Mammary epithelial cell (primary cell): ENCODE measurements around the gene EIF3L.

Experiments used
- EZH2 ChIP-seq: IDR thresholded peaks from 2 replicates; pipeline ENCODE4 v1.6.1; 2012; ENCODE audit warnings: low read length, inconsistent platforms, borderline replicate concordance
- TF ChIP-seq, protein P1 (sequence below), 2 donors: IDR thresholded peaks in 1 of 2; conservative IDR thresholded peaks in 1 of 2; 2 replicates each; pipeline ENCODE4 v1.5.1; 2011 to 2012; ENCODE audit warnings: inconsistent platforms in 2 of 2, low read length in 2 of 2, mild to moderate bottlenecking in 2 of 2, control low read depth in 1 of 2, low read depth in 1 of 2; ENCODE audit not compliant: insufficient read depth in 1 of 2; ENCODE audit errors: extremely low read depth in 1 of 2

DNA sequence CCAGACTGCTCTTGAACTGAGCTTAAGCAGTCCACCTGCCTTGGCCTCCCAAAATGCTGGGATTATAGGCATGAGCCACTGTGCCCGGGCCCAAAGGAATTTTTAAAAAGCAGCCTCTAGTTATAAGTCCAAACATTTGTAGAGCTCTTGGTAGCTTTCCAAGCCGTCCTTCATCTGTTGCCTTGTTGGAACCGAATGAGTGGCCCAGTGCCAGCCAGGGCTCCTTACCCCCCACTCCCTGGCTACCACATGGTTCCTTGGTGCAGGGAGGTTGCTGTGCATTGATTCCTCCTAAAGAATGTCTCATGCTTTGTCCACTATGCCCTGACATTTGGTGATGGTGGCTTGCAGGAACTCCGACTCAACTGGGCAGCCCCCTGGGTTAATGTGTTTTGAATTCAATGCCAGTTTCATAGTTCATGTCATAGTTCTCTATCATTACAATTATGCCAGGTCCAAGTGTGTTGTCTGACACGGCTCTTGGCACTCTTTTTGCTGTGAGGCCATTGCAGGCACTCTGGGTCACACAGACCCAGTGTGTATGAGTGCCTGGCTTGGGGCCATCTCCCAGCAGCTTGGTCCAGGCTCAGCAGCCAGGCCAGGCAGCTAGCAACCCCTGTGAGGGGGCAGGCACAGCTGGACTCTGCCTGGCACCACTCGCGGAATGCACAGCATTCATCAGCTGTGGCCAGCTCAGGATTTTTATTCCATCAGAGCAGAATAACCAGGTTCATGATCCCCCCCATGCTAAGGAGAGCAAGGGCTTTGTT lies 43.5 kb downstream of the EIF3L start:
- TF ChIP-seq, protein P1, sequence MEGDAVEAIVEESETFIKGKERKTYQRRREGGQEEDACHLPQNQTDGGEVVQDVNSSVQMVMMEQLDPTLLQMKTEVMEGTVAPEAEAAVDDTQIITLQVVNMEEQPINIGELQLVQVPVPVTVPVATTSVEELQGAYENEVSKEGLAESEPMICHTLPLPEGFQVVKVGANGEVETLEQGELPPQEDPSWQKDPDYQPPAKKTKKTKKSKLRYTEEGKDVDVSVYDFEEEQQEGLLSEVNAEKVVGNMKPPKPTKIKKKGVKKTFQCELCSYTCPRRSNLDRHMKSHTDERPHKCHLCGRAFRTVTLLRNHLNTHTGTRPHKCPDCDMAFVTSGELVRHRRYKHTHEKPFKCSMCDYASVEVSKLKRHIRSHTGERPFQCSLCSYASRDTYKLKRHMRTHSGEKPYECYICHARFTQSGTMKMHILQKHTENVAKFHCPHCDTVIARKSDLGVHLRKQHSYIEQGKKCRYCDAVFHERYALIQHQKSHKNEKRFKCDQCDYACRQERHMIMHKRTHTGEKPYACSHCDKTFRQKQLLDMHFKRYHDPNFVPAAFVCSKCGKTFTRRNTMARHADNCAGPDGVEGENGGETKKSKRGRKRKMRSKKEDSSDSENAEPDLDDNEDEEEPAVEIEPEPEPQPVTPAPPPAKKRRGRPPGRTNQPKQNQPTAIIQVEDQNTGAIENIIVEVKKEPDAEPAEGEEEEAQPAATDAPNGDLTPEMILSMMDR (conservative IDR thresholded peaks at IDR 0.05 in 1 of 2, IDR thresholded peaks at IDR 0.05 in 1 of 2; ENCODE audit: extremely low read depth in 1 of 2, insufficient read depth in 1 of 2, low read depth in 1 of 2, low read length in 2 of 2) = no peak
- TF ChIP-seq EZH2 = no peak
